ENCODE results near the gene GORASP2.

Gene GORASP2

DNA sequence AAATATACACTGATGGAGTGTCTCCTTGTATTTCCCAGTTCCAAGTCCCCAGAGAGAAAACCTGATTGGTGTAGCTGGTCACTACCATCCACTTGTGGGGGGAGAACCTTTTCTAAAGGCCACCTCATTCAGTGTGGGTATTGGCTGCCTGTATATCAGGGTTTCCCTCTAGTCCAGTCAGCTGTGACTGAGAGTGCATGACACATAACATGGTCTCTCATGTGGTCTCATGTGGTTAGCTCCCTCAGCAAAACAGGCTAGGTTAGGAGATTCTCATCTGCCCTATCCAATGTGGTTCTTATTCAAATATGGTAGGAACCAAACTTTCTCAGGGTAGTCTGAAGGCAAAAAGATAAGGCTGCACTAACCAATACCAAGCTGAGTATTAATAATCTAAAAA is 4.1 kb upstream of the GORASP2 start:
- DNase-seq, result no peak

DNA sequence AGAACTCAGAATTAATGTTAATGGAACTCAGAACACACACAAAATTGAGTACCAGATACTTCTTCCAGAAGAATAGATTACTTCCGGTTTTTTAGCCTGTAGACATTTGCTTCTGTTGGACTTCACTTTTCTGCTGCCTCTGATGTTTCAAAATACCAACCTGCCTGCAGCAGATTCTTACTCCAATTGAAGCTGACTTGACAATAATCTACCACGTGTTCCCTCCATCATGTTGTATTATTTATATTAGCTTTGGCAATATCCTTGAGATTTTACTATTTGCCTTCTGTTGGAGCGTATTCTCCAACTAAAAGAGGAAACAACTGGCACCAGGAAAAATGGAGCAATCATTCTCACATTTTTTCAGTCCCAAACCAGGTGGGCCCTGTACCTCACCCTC is 3.1 kb upstream of the GORASP2 start:
- no peak for DNase-seq

DNA sequence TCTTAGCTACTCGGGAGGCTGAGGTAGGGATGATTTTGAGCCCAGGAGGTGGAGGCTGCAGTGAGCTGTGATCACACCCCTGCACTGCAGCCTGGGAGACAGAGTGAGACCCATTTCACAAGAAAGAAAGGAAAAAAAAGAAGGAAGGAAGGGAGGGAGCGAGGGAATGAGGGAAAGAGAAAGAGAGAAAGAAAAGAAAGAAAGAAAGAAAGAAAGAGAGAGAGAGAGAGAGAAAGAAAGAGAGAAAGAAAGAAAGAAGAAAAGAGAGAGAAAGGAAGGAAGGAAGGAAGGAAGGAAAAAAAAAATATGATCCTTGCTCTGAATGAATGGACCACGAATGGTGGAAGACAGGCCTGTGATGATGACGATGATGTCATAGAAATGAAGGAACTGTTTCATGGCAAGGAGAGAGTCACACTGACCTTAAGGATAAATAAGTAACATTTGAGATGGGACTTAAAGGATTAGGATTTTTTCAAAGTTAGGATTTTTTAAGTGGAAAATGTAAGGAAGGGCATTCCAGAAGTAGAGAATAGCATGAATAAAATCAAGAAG is 2.2 kb upstream of the GORASP2 start:
- no peak for DNase-seq

DNA sequence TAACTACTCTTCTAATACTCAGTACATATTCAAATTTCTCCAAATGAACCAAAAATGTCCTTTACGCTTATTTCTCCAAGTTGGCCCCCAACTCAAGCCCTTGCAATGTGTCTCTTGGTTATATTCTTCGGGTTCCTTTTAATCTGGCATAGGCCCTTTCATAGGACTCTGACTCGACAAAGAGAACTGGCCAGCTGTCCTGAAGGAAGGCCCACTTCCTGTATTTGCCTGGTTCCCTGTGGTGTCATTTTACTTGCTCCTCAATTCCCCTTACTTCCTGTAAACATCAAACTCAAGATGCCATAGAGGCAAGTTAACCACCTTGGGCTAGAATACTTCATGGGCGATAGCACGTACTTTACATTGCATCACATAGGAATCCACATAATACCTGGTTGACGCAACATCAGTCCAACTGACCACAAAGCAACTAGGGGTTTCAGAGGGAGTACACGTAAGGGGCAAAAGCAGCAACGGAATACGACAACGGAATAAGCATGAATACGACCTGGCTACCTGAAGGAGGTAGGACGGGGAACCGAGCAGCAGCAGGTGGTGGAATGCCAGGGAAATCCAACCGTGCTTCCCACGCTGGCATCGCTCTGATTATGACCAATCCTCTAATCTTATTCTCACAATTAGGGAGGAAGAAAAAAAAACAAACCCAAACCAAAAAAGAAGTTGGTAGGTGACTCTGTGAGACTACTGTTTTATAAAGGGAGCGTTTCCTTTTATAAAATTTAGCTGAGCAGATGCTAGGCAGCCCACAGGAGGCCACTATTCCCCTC is 823 bp upstream of the GORASP2 start:
- DNase-seq, result peak; percentile 26 to 44

DNA sequence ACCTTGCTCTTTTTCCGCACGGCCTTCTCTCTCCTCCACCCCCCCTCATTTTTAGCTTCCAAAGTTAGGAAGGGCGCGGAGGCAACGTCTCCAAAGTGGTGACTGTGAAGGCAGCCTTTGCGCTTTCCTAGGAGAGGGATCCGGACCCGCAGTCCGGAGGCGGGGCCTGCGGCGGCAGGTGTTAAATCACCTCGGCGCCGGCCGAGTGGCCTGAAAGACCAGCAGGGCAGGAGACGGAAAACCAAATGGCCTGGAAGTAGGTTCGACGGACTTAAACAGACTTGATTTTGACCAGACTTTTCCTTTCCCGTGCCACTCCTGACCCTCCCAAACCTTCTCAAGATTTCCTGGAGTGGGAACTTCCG is 615 bp downstream of the GORASP2 start:
- DNase-seq, result peak in 1 of 2 experiments; percentile 41

DNA sequence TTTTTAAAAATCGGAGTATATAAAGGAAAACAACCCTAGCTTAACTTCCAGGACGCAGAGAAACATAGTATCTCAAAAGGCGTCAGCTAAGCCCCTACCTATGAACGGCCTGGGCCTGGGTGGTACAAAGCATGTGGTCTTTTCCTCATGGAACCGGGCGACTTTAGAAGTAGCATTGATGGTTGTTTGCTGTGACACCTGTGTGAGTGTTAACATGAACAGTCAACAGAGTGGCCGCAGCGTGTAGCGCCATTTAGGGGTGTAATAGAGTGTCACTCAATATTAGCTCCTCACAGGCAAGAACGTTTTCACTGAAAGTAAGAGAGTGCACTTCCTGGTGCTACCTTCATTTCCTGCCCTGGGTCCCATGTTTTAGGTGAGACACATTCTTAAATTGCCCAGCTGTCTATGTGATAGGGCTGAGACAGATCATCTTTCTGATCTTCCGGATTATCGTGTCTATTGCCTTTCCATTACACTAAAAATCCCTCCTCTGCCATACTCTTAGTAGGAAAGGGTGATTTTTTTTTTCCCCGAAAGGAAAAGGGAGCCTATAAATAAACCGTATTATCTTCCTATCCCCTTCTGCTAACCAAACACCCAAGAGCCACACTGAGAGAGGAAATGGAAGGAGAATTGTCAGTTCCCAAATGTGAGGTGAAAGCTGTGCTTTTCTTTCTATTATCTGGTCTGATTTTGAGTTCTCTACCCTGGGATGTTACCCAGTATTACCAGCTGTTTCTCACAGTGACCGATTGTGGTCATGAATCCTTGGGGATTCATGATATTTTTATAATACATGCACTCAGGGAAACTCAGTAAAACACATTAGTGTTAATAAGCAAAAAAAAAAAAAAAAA is 1.3 kb downstream of the GORASP2 start:
- no peak for DNase-seq

DNA sequence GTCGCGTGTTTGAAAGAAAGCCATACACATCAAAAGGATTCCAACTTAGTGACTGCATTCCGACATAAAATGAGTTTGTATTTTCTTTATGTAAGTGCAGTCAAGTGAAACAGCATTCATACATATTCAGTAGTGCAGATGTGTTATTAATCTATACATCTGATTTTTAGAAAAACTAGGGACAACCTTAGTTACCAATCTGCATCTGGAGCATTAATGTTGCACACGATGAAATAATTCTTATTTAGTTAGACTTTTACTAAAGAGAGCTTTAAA is 1.9 kb downstream of the GORASP2 start:
- no peak for DNase-seq

DNA sequence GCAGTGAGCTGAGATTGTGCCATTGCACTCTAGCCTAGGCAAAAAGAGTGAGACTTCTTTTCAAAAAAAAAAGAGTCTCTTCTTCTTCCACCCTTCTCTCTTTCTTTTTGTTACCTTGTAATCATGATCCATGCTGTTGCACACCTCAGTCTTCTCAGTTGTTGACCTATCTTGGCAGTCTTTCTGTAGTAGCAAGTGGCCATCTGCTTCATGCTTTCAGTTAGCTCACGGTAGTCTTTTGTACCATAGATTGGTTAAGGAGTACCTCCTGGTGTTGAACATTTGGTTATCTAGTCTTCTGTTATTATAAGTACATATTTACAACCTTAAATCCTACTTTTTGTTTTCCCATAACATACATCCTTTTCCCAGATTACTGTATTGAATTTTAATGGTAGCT is 3.1 kb downstream of the GORASP2 start:
- no peak for DNase-seq

DNA sequence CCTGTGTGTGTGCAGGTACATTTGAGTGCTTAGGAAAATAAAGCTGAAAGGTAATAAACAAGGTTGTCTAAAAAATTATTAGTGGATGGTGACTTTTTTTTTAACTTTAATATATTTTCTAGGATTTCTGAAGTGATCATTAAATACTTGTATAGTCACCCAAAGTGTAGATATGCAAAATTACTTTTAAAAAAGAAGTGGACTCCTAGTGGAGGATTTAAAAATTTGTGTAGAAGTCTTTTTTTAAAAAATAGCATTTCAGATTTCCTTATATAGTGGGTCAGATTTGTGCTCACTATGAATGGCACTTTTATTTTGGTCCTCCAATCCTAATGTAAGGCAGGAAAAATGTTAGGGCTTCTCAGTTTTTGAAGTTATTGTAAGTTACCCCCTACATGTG is 3.9 kb downstream of the GORASP2 start:
- DNase-seq, result no peak

DNA sequence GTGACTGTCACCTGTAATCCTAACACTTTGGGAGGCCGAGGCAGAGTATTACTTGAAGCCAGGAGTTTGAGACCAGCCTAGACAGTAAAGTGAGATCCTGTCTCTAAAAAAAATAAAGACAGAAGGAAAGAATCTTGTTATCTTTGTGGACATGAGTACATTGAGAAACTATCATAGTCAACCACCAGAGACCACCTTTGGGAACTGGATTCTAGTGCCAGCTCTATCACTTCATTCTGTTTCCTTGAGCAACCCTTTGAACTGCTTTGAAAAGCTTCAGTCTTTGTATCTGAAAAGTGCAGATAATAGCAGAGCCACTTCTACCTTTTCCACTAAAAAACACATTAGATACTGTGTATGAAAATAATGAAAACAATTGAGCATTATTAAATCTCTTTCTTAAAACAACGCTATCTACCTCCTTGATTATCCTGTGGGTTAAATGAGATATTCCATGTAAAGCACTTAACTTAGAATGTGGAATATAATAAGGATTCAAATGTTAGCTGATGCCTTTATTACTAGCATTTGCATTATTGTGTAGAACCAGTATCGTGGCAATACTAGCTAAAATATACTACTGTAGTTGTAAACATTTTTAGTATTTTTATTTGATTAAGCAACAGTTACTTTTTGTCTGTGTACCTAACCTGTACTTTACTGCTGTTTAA is 8.8 kb downstream of the GORASP2 start:
- DNase-seq, result no peak

DNA sequence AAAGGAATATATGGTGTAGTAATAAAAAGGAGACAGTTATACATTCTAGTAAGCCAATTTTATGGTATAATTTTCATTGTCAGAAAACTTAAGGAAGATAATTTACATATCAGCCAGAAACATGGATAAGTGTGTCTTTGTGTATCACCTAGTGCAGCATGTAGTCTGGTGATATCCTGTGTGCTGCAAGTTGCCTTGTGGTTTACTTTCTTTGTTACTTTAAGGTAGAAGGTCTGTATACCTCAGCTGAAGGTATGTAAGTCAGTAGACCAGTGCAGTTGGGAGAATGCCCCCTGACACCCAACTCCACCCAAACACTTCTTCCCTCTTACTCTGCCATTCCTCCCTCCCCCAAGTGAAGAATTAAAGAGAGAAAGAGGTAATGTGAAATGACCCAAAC is 11.0 kb downstream of the GORASP2 start:
- DNase-seq, result no peak

DNA sequence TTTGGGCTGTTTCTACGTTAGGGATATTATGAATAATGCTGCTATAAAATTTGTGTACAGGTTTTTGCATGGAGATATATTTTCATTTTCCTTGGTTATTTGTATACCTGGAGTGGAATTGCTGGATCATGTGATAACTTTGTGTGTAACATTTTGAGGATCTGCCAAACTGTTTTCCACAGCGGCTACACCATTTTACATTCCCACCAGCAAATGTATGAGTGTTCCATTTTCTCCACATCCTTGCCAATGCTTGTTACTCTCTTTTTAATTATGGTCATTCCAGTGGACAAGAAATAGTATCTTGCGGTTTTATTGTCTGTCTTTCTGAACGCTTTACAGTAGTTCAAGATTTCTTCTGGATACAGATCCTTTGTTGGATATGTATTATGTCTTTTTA is 13.6 kb downstream of the GORASP2 start:
- DNase-seq, result no peak

DNA sequence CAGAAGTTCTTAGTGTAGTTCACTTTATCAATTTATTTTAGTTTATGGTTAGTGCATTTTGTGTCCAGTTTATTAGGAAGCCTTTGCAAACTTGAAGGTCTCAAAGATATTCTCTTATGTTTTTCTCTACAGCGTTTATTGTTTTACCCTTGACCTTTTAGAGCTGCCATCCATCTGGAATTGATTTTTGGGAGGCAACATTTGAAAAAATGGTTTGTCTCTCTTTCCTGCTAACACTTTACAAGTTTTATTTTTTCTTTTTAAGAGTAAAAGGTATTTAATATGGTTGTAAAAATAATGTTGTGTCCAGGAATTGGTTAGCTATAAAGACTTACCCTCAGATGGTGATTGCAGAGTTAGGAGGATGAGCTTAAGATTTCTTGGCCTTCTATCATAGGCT is 14.0 kb downstream of the GORASP2 start:
- DNase-seq, result no peak

DNA sequence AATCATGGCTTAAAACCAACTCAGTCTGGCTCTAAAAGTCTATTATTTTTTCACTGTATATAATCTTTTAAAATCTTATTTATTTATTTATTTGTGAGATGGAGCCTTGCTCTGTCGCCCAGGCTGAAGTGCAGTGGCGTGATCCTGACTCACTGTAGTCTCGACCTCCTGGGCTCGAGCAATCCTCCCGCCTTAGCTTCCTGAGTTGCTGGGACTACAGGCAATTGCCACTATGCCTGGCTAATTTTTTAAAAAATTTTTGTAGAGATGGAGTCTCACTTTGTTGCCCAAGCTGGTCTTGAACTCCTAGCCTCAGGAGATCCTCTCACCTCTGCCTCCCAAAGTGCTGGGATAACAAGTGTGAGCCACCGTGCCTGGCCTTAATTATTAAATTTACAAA is 14.5 kb downstream of the GORASP2 start:
- DNase-seq, result no peak

DNA sequence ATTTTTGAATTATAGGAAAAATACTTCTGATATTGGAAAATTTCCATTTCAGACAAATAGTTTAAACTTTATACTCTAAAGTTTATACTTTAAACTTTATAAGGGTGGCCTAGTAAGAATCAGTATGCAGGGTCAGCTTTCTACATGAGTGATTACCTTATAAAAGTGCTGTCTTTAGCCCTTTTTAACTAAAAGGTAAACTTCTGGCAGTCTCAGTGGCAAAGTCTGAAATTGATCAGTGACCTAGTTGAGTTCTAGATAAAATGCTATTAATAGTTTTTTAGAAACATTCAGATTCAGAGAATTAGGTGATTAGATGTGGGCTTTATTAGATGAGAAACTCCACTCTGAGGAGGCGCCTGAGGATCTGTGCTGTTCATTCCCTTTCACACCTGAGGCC is 15.5 kb downstream of the GORASP2 start:
- DNase-seq, result no peak

DNA sequence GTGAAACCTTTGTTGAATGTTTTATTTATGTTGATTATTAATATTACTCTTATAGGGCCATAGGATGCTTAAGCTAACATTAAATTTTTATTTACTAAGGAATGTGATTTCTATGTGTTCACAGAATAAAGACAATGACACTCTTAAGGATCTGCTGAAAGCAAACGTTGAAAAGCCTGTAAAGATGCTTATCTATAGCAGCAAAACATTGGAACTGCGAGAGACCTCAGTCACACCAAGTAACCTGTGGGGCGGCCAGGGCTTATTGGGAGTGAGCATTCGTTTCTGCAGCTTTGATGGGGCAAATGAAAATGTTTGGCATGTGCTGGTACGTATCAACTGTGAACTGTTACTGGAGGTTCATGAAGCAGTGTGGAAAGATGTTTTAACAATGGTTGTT is 20.4 kb downstream of the GORASP2 start:
- no peak for DNase-seq

DNA sequence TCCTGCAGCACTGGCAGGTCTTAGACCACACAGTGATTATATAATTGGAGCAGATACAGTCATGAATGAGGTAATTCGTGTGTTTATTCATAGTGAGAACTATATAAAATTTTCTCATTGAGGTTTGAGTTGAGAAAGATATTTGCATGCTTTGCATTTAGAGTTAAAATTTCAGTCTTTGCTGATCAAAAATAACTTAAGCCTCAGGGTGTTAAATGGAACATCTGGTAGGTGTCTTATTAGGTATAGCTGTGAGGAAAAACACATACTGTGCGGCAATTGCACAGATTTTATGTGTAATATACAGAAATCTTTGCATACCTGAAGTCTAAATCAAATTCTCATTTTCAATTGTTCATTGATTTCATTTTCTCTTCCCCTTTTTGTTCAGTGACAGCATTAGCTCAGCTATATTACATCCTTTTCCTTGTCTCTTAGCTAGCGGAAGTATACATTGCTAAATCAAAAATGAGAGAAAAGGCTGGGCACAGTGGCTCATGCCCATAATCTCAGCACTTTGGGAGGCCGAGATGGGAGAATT is 21.2 kb downstream of the GORASP2 start:
- DNase-seq, result no peak

DNA sequence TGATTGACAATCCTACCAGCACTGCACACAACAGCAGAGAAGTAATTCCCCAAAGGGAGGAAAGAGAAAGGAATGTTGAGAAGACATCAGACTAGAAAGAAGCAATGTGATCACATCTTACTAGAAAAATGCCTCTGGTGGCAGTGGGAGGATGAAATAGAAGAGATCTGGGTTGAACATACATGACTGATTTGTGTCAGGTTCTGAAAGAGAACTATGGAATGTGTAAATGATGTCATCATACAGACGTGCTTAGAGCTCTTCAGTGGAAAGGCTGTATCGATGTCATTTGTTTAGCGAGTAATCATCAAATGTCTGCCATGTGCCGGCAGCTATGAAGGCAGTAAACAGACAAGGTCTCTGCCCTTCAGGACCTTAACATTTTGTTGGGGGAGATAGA is 24.9 kb downstream of the GORASP2 start:
- no peak for DNase-seq

DNA sequence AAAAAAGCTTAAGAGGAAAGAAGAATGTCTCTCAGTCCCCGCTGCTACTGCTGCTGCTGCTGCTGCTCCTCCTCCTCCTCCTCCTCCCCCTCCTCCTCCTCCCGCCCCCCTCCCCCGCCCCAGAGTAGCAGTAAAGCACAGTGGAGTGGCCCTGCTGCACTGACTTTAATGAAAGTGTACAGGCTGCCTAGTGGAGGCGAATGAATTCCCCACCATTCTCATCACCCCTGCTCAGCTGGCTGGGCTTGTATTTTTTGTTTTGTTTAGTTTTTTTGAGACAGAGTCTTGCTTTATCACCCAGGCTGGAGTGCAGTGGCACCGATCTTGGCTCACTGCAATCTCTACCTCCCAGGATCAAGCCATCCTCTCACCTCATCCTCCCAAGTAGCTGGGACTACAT is 34.3 kb downstream of the GORASP2 start:
- no peak for DNase-seq

DNA sequence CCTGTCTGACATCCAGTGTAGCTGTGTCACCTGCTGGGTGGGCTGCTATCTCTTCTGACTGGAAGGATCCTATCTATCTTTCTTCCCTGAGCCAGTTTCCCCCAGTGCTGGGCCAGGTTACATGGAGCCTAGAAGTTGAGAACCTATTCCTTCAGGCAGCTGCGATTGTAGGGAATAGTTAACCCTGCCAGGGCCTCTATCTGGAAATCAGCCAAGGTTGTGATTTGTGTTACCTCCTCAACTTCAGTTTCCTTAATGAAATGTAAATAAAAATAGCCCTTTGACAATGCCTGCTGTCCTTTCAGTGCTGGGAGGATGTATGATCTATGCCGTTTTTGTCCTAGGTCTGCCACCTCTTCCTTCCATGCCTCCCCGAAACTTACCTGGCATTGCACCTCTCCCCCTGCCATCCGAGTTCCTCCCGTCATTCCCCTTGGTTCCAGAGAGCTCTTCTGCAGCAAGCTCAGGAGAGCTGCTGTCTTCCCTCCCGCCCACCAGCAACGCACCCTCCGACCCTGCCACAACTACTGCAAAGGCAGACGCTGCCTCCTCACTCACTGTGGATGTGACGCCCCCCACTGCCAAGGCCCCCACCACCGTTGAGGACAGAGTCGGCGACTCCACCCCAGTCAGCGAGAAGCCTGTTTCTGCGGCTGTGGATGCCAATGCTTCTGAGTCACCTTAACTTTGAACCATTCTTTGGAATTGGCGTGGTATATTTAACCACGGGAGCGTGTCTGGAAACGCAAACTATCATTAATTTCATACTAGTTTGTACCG is 36.6 kb downstream of the GORASP2 start:
- DNase-seq, result no peak

DNA sequence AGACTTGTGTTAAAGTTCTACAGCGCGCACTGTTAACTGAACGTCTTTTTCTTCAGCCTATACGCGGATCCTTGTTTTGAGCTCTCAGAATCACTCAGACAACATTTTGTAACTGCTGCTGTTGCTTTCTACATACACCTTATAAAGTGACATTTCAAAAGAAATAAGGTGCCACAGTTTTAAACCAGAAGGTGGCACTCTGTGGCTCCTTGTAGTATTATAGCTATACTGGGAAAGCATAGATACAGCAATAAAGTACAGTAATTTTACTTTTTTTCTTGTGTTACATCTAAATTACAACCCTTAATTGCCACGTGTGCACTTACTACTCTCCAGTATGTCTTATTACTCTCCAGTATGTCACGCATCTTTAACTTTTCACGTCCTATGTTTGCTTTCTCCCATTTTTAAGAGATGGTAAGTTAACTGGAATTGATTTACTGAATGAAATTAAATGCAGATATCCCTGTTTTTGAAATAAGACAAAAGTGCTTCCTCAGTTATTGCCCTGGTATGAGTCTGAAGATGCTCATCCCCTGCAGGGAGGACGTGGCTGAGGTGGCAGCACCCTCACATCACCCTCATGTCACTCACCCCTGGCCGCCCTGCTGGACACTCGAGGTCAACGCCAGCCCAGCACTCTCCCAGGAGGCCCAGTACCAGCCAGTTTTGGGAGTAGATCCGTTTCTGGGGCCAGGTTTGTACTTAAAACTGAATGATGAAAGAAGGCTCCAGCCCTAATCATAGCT is 37.8 kb downstream of the GORASP2 start:
- DNase-seq, result peak in 1 of 2 experiments; percentile 19

DNA sequence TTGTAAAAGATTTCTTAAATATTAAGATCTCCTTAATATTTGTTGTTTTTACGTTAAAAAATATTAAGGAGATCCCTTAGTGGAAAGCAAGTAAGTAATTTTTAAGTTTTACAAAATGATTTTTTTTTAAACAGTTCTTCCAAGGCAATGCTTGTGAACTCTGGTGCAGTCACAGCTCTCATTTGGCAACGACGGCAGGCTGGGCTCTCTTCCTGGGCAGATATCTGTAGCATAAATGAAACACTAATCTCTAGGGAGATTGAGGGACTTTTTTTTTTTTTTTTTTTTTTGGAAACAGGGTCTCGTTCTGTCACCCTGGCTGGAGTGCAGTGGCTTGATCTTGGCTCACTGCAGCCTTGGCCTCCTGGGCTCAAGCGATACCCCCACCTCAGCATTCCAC is 38.5 kb downstream of the GORASP2 start:
- no peak for DNase-seq
